DND-41 (cell line): ENCODE results near the gene LCNL1.

Experiments
- ATAC-seq: fragments of 200-7000 bp; cut with Tn5 transposase; 3 replicates; pipeline ENCODE4 v1.9.1; 2021; ENCODE audit warnings: low read depth; ENCODE audit not compliant: insufficient read depth
- DNase-seq: peaks from one replicate; pipeline ENCODE4 v3.0.0-alpha.2; 2020
- H2AFZ ChIP-seq: 2 replicates; pipeline ENCODE4 v1.6.0; 2012; ENCODE audit warnings: low read depth, low read length
- H3K27ac ChIP-seq: 2 replicates; pipeline ENCODE4 v1.5.1; 2012; ENCODE audit warnings: low read length, inconsistent platforms
- H3K27me3 ChIP-seq: fragments of 200-600 bp; sonication (generic); 2 replicates; pipeline ENCODE4 v1.6.0; 2012; ENCODE audit warnings: low read length, mild to moderate bottlenecking, inconsistent platforms; ENCODE audit not compliant: insufficient read depth, poor library complexity
- H3K36me3 ChIP-seq: 2 replicates; pipeline ENCODE4 v1.5.1; 2012; ENCODE audit warnings: low read length, inconsistent platforms; ENCODE audit not compliant: insufficient read depth
- H3K4me1 ChIP-seq: 2 replicates; pipeline ENCODE4 v1.5.1; 2012; ENCODE audit warnings: mild to moderate bottlenecking, low read length; ENCODE audit not compliant: insufficient read depth
- H3K4me2 ChIP-seq: 2 replicates; pipeline ENCODE4 v1.6.0; 2012; ENCODE audit warnings: mild to moderate bottlenecking, moderate library complexity, low read length, inconsistent platforms; ENCODE audit not compliant: insufficient read depth
- H3K4me3 ChIP-seq, 2 experiments: fragments of 200-600 bp in 1 of 2; shearing (Covaris generic) in 1 of 2; 2 replicates each; pipeline ENCODE4 v1.5.1; 2012 to 2016; ENCODE audit warnings: inconsistent platforms in 2 of 2, low read length in 2 of 2, mild to moderate bottlenecking in 2 of 2, low read depth in 1 of 2, moderate library complexity in 1 of 2
- H3K79me2 ChIP-seq: 2 replicates; pipeline ENCODE4 v1.6.0; 2012; ENCODE audit warnings: low read length, inconsistent platforms; ENCODE audit not compliant: insufficient read depth
- H3K9ac ChIP-seq: 2 replicates; pipeline ENCODE4 v1.6.0; 2012; ENCODE audit warnings: low read depth, mild to moderate bottlenecking, inconsistent platforms, low read length, moderate library complexity
- H3K9me3 ChIP-seq: 2 replicates; pipeline ENCODE4 v1.5.1; 2012; ENCODE audit warnings: low read length, moderate library complexity, mild to moderate bottlenecking, inconsistent platforms; ENCODE audit not compliant: insufficient read depth, severe bottlenecking
- H4K20me1 ChIP-seq: 2 replicates; pipeline ENCODE4 v1.6.0; 2012; ENCODE audit warnings: low read length; ENCODE audit not compliant: insufficient read depth
- EZH2 ChIP-seq: IDR thresholded peaks from 3 replicates; pipeline ENCODE4 v1.6.1; 2012; ENCODE audit warnings: borderline replicate concordance, low read depth, mild to moderate bottlenecking, moderate library complexity, low read length, inconsistent platforms; ENCODE audit not compliant: severe bottlenecking
- TF ChIP-seq, protein P1 (sequence below): IDR thresholded peaks from 2 replicates; pipeline ENCODE4 v1.5.1; 2012; ENCODE audit warnings: borderline replicate concordance, low read length, moderate library complexity, mild to moderate bottlenecking; ENCODE audit not compliant: poor library complexity, severe bottlenecking; ENCODE audit errors: extremely low read depth

LCNL1 gene

GRCh38 chr9:136949239-136949816 is 33.5 kb upstream of the LCNL1 start:
- no peak for DNase-seq
- H3K27ac ChIP-seq = peak overlapping the region; percentile 65
- H2AFZ ChIP-seq = peak overlapping the region; percentile 79
- TF ChIP-seq, protein P1, sequence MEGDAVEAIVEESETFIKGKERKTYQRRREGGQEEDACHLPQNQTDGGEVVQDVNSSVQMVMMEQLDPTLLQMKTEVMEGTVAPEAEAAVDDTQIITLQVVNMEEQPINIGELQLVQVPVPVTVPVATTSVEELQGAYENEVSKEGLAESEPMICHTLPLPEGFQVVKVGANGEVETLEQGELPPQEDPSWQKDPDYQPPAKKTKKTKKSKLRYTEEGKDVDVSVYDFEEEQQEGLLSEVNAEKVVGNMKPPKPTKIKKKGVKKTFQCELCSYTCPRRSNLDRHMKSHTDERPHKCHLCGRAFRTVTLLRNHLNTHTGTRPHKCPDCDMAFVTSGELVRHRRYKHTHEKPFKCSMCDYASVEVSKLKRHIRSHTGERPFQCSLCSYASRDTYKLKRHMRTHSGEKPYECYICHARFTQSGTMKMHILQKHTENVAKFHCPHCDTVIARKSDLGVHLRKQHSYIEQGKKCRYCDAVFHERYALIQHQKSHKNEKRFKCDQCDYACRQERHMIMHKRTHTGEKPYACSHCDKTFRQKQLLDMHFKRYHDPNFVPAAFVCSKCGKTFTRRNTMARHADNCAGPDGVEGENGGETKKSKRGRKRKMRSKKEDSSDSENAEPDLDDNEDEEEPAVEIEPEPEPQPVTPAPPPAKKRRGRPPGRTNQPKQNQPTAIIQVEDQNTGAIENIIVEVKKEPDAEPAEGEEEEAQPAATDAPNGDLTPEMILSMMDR = no peak
- no peak for TF ChIP-seq EZH2
- H3K9ac ChIP-seq = peak overlapping the region; percentile 77
- H4K20me1 ChIP-seq = no peaks in the 10 kb centered on the region
- H3K79me2 ChIP-seq = peaks cover under 1% of the 10 kb centered on the region; the same call in 1 of the 2 replicates
- no peak for ATAC-seq
- peaks cover 23% of the 10 kb centered on the region for H3K4me1 ChIP-seq
- no peaks in the 10 kb centered on the region for H3K9me3 ChIP-seq
- H3K4me3 ChIP-seq = peak overlapping the region; percentile 15 to 63; a peak in 3 of 4 replicates
- H3K36me3 ChIP-seq = no peaks in the 10 kb centered on the region
- peak overlapping the region; percentile 83 for H3K4me2 ChIP-seq
- no peaks in the 10 kb centered on the region for H3K27me3 ChIP-seq

- H2AFZ ChIP-seq = peak overlapping the region; percentile 79
- H3K4me1 ChIP-seq = peaks cover 20% of the 10 kb centered on the region
- TF ChIP-seq EZH2 = no peak
- TF ChIP-seq, protein P1 = peak; percentile 34
Observed at GRCh38 chr9:136949817-136950655, 32.8 kb upstream of the LCNL1 start.

GRCh38 chr9:136950656-136951276 is 32.0 kb upstream of the LCNL1 start:
- H3K9me3 ChIP-seq = no peaks in the 10 kb centered on the region
- H3K27ac ChIP-seq = peak overlapping the region; percentile 65
- no peak for ATAC-seq
- no peaks in the 10 kb centered on the region for H3K36me3 ChIP-seq
- no peaks in the 10 kb centered on the region for H4K20me1 ChIP-seq
- H3K79me2 ChIP-seq = no peaks in the 10 kb centered on the region
- peak overlapping the region; percentile 77 for H3K9ac ChIP-seq
- H3K4me3 ChIP-seq = peak overlapping the region; percentile 15 to 63; a peak in 3 of 4 replicates
- peaks cover 18% of the 10 kb centered on the region for H3K4me1 ChIP-seq
- H2AFZ ChIP-seq = peak overlapping the region; percentile 79
- no peak for DNase-seq
- peak overlapping the region; percentile 83 for H3K4me2 ChIP-seq
- no peaks in the 10 kb centered on the region for H3K27me3 ChIP-seq
- TF ChIP-seq EZH2 = no peak
- TF ChIP-seq, protein P1 = no peak

More at GRCh38 chr9:136949817-136950655, 32.8 kb upstream of the LCNL1 start:
- Histone ChIP-seq H3K79me2 (no peaks in the 10 kb centered on the region), H4K20me1 (no peaks in the 10 kb centered on the region), H3K36me3 (no peaks in the 10 kb centered on the region), H3K9ac (peak overlapping the region; percentile 77), H3K9me3 (no peaks in the 10 kb centered on the region), H3K27me3 (no peaks in the 10 kb centered on the region), H3K4me2 (peak overlapping the region; percentile 83), H3K4me3 (peak overlapping the region; percentile 15 to 63), H3K27ac (peak overlapping the region; percentile 65)
- DNase-seq (peak; percentile 94), ATAC-seq (peak; percentile 94)
